Transverse colon (tissue), 4 donors: ENCODE results near the gene LRP3. TPM values are rescaled to one million over a fixed set of nuclear protein-coding genes. Genes with fewer than 3 reads are reported as not detected.

Experiments
- DNase-seq: peaks from one replicate; pipeline ENCODE4 v3.0.0-alpha.2; 2019
- H3K27ac ChIP-seq, 4 donors: fragments of 200-600 bp; sonication (generic); 2 replicates each; pipeline ENCODE4 v1.5.1; 2016 to 2018; ENCODE audit warnings: inconsistent platforms in 4 of 4
- H3K27me3 ChIP-seq: fragments of 200-600 bp; sonication (generic); 2 replicates; pipeline ENCODE4 v1.5.1; 2017; ENCODE audit warnings: inconsistent platforms
- H3K36me3 ChIP-seq, 4 donors: fragments of 200-600 bp; sonication (generic); 2 replicates each; pipeline ENCODE4 v1.5.1; 2017 to 2019; ENCODE audit warnings: inconsistent platforms in 4 of 4
- H3K4me1 ChIP-seq, 4 donors: fragments of 200-600 bp; sonication (generic); 2 replicates each; pipeline ENCODE4 v1.5.1; 2017 to 2020; ENCODE audit warnings: inconsistent platforms in 4 of 4
- H3K4me3 ChIP-seq, 4 donors: fragments of 200-600 bp; sonication (generic); 1 replicate in 1 of 4; 2 replicates in 3 of 4; pipeline versions ENCODE4 v1.5.1 to v1.6.1; 2017 to 2019; ENCODE audit warnings: inconsistent platforms in 4 of 4
- H3K9me3 ChIP-seq, 2 donors: fragments of 200-600 bp; sonication (generic); 2 replicates each; pipeline ENCODE4 v1.5.1; 2017 to 2019; ENCODE audit warnings: inconsistent platforms in 2 of 2
- CTCF ChIP-seq, 5 experiments: fragments of 200-600 bp in 3 of 5; fragments of 450-650 bp in 2 of 5; sonication (generic) in 3 of 5; IDR thresholded peaks; 1 replicate in 2 of 5; 2 replicates in 3 of 5; pipeline ENCODE4 v1.5.1; 2016 to 2017; ENCODE audit warnings: antibody characterized with exemption in 5 of 5, inconsistent platforms in 3 of 5, mild to moderate bottlenecking in 2 of 5, moderate library complexity in 1 of 5
- EP300 ChIP-seq: sonication (generic); formaldehyde crosslinking; IDR thresholded peaks from one replicate; pipeline ENCODE4 v1.6.1; 2017; ENCODE audit warnings: antibody characterized with exemption, low read depth
- POLR2A ChIP-seq: fragments of 450-650 bp; IDR thresholded peaks from one replicate; pipeline ENCODE4 v1.6.1; 2016; ENCODE audit warnings: antibody characterized with exemption, mild to moderate bottlenecking, moderate library complexity
- POLR2AphosphoS5 ChIP-seq, 3 donors: sonication (generic); formaldehyde crosslinking; IDR thresholded peaks; one replicate each; pipeline ENCODE4 v1.6.1; 2016; ENCODE audit warnings: antibody characterized with exemption in 3 of 3
- WGBS, 2 donors: methylation state at CpG; one replicate each; pipeline ENCODE4 v1.1.5; 2018; ENCODE audit warnings: low coverage in 1 of 2; 5-methylcytosine and 5-hydroxymethylcytosine counted together
- in situ Hi-C, 4 donors: fragments of 200-750 bp; cut with MboI; loops; one replicate each; pipeline versions ENCODE4 v1.15.0 to v1.15.1; 2017; ENCODE audit warnings: low sequenced_read_pairs in 3 of 4, low pct_ligation_motif_present in 1 of 4, low pct_unique_long_range_greater_than_20kb in 1 of 4
- intact Hi-C: fragments of 100-400 bp; cut with DNase I; formaldehyde crosslinking; loops from one replicate; pipeline ENCODE4 v1.15.1; 2023; ENCODE audit warnings: low total_unique reads
- total RNA-seq, 4 donors: library from RNA; depleted of rRNA; stranded (reverse); fragments of >200 nt; gene quantifications; one replicate each; pipeline ENCODE4 v1.1.0, GENCODE V29; 2016

Gene LRP3
- total RNA-seq, 4 donors from 2014 or later = 12.5 to 23.6 (median 17.1) TPM

- 91% methylated on average over 30 of the region's 32 CpGs; no CpG with 5 or more reads in 1 of the 2 donors for WGBS, 2 donors
- no peaks in the 10 kb centered on the region for H3K4me1 ChIP-seq
- no peaks in the 10 kb centered on the region for H3K36me3 ChIP-seq
These were observed 10.2 kb downstream of the LRP3 start for GRCh38 chr19:33204136-33204973.

GRCh38 chr19:33205110-33205509 lies 11.0 kb downstream of the LRP3 start:
- Histone ChIP-seq H3K27me3 (no peaks in the 10 kb centered on the region), H3K27ac (no peak overlapping the region), H3K36me3 (no peaks in the 10 kb centered on the region), H3K9me3 (no peaks in the 10 kb centered on the region), H3K4me1 (no peaks in the 10 kb centered on the region), H3K4me3 (no peak overlapping the region)
- in situ Hi-C loops = no loop called here
- no peak for DNase-seq
- no peak for TF ChIP-seq POLR2A
- no peak for TF ChIP-seq CTCF (IDR thresholded peaks at IDR 0.05)
- no peak for TF ChIP-seq POLR2AphosphoS5 (IDR thresholded peaks at IDR 0.05)
- no peak for TF ChIP-seq EP300
- 96% methylated on average over 27 of the region's 27 CpGs; no CpG with 5 or more reads in 1 of the 2 donors for WGBS, 2 donors
- intact Hi-C loops = no loop called here

More at GRCh38 chr19:33204136-33204973, 10.2 kb downstream of the LRP3 start:
- H3K27ac ChIP-seq = no peak overlapping the region
- in situ Hi-C loops = no loop called here
- no peaks in the 10 kb centered on the region for H3K9me3 ChIP-seq
- DNase-seq = no peak
- TF ChIP-seq POLR2A (no peak), POLR2AphosphoS5 (IDR thresholded peaks at IDR 0.05) (no peak)
- H3K27me3 ChIP-seq = no peaks in the 10 kb centered on the region
- intact Hi-C loops = no loop called here
- H3K4me3 ChIP-seq = no peak overlapping the region

- no peak overlapping the region for H3K27ac ChIP-seq
- no peaks in the 10 kb centered on the region for H3K4me1 ChIP-seq
- no peak for DNase-seq
- intact Hi-C loops = no loop called here
- 94% methylated on average over 57 of the region's 64 CpGs; no CpG with 5 or more reads in 1 of the 2 donors for WGBS, 2 donors
- no peak overlapping the region for H3K4me3 ChIP-seq
- H3K36me3 ChIP-seq = no peaks in the 10 kb centered on the region
- no peaks in the 10 kb centered on the region for H3K9me3 ChIP-seq
- in situ Hi-C loops = no loop called here
- TF ChIP-seq POLR2A (no peak), POLR2AphosphoS5 (IDR thresholded peaks at IDR 0.05) (no peak), CTCF (IDR thresholded peaks at IDR 0.05) (no peak), EP300 (no peak)
- no peaks in the 10 kb centered on the region for H3K27me3 ChIP-seq
These were observed 11.6 kb downstream of the LRP3 start for GRCh38 chr19:33205531-33206260.

GRCh38 chr19:33206261-33207039 lies 12.3 kb downstream of the LRP3 start:
- Histone ChIP-seq H3K36me3 (no peaks in the 10 kb centered on the region), H3K4me3 (no peak overlapping the region), H3K9me3 (no peaks in the 10 kb centered on the region), H3K4me1 (no peaks in the 10 kb centered on the region), H3K27ac (no peak overlapping the region), H3K27me3 (no peaks in the 10 kb centered on the region)
- intact Hi-C loops = no loop called here
- DNase-seq = no peak
- 86% methylated on average over 27 of the region's 38 CpGs; no CpG with 5 or more reads in 1 of the 2 donors for WGBS, 2 donors
- in situ Hi-C loops = no loop called here
- no peak for TF ChIP-seq CTCF (IDR thresholded peaks at IDR 0.05)
- TF ChIP-seq POLR2A = no peak
- TF ChIP-seq POLR2AphosphoS5 (IDR thresholded peaks at IDR 0.05) = no peak
- no peak for TF ChIP-seq EP300
